KMS-11 (cell line): ENCODE measurements around the gene MYH14.

Experiments used
- H2AFZ ChIP-seq: fragments of 200-600 bp; sonication (generic); 2 replicates; pipeline ENCODE4 v1.6.1; 2016; ENCODE audit warnings: antibody characterized with exemption, mixed run types, low read depth
- H3K27ac ChIP-seq: fragments of 200-600 bp; sonication (generic); 2 replicates; pipeline ENCODE4 v1.6.1; 2016; ENCODE audit warnings: mild to moderate bottlenecking, mixed run types
- H3K27me3 ChIP-seq: fragments of 200-600 bp; sonication (generic); 2 replicates; pipeline ENCODE4 v1.6.1; 2017; ENCODE audit warnings: mild to moderate bottlenecking, low read depth, mixed run types, moderate library complexity; ENCODE audit not compliant: insufficient read depth
- H3K36me3 ChIP-seq: fragments of 200-600 bp; sonication (generic); 2 replicates; pipeline ENCODE4 v1.6.1; 2017; ENCODE audit warnings: mild to moderate bottlenecking, mixed run types; ENCODE audit not compliant: insufficient read depth
- H3K4me1 ChIP-seq: fragments of 200-600 bp; sonication (generic); 2 replicates; pipeline ENCODE4 v1.6.1; 2016; ENCODE audit warnings: mild to moderate bottlenecking, low read depth, mixed run types; ENCODE audit not compliant: poor library complexity, severe bottlenecking
- H3K4me2 ChIP-seq: fragments of 200-600 bp; sonication (generic); 2 replicates; pipeline ENCODE4 v1.7.0; 2016; ENCODE audit warnings: mild to moderate bottlenecking, mixed run types
- H3K4me3 ChIP-seq: fragments of 200-600 bp; sonication (generic); IDR thresholded peaks from 2 replicates; pipeline ENCODE4 v1.6.1; 2017; ENCODE audit warnings: low read depth, low read length, mixed read lengths; ENCODE audit not compliant: insufficient read depth
- H3K79me2 ChIP-seq: fragments of 200-600 bp; sonication (generic); 2 replicates; pipeline ENCODE4 v1.6.1; 2016; ENCODE audit warnings: low read depth, mixed run types; ENCODE audit not compliant: insufficient read depth
- H3K9ac ChIP-seq: fragments of 200-600 bp; sonication (generic); 2 replicates; pipeline ENCODE4 v1.6.1; 2016; ENCODE audit warnings: mild to moderate bottlenecking, mixed run types
- H4K20me1 ChIP-seq: fragments of 200-600 bp; sonication (generic); 2 replicates; pipeline ENCODE4 v1.6.1; 2016; ENCODE audit warnings: mild to moderate bottlenecking, mixed run types; ENCODE audit not compliant: insufficient read depth
- TF ChIP-seq, protein P1 (sequence below): fragments of 200-600 bp; sonication (generic); conservative IDR thresholded peaks from 2 replicates; pipeline ENCODE4 v1.6.1; 2017; ENCODE audit warnings: low read depth, mild to moderate bottlenecking, antibody characterized with exemption, low read length, moderate library complexity, mixed read lengths

Gene MYH14

DNA sequence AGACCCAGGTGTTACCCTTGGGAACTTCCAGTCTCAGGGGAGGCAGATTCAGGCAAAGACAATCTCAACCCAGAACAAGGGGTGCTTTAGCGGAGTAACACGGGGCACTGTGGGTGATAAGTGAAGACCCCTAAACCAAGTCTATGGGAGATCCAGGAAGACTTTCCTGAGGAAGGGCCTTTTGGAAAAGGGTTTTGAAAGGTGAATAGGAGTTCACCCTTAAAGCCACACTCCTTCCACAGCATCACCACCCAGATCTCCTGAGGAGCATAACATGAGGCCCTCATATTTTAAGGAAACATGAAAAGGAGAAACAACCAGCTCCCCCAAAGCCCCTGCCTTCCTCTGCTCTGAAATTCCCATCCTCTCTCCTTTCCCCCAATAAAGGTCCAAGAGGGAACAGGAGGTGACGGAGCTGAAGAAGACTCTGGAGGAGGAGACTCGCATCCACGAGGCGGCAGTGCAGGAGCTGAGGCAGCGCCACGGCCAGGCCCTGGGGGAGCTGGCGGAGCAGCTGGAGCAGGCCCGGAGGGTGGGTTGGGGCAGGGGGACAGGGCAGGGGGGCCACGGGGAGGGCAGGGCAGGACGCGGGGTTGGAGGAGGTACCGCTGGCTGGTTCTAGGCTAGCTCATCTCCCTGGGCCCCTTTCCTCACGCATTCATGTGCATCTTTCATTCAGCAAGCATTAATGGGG, 73.1 kb downstream of the MYH14 start:
- H3K27me3 ChIP-seq: peaks cover 25% of the 10 kb centered on the region; the same call in 1 of the 2 replicates
- H2AFZ ChIP-seq: no peak overlapping the region
- H3K4me2 ChIP-seq: no peak overlapping the region
- H3K4me1 ChIP-seq: no peaks in the 10 kb centered on the region
- H3K36me3 ChIP-seq: no peaks in the 10 kb centered on the region
- no peaks in the 10 kb centered on the region for H3K79me2 ChIP-seq
- H4K20me1 ChIP-seq: no peaks in the 10 kb centered on the region
- no peak overlapping the region for H3K4me3 ChIP-seq
- TF ChIP-seq, protein P1, sequence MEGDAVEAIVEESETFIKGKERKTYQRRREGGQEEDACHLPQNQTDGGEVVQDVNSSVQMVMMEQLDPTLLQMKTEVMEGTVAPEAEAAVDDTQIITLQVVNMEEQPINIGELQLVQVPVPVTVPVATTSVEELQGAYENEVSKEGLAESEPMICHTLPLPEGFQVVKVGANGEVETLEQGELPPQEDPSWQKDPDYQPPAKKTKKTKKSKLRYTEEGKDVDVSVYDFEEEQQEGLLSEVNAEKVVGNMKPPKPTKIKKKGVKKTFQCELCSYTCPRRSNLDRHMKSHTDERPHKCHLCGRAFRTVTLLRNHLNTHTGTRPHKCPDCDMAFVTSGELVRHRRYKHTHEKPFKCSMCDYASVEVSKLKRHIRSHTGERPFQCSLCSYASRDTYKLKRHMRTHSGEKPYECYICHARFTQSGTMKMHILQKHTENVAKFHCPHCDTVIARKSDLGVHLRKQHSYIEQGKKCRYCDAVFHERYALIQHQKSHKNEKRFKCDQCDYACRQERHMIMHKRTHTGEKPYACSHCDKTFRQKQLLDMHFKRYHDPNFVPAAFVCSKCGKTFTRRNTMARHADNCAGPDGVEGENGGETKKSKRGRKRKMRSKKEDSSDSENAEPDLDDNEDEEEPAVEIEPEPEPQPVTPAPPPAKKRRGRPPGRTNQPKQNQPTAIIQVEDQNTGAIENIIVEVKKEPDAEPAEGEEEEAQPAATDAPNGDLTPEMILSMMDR: no peak
- no peak overlapping the region for H3K27ac ChIP-seq
- no peak overlapping the region for H3K9ac ChIP-seq

DNA sequence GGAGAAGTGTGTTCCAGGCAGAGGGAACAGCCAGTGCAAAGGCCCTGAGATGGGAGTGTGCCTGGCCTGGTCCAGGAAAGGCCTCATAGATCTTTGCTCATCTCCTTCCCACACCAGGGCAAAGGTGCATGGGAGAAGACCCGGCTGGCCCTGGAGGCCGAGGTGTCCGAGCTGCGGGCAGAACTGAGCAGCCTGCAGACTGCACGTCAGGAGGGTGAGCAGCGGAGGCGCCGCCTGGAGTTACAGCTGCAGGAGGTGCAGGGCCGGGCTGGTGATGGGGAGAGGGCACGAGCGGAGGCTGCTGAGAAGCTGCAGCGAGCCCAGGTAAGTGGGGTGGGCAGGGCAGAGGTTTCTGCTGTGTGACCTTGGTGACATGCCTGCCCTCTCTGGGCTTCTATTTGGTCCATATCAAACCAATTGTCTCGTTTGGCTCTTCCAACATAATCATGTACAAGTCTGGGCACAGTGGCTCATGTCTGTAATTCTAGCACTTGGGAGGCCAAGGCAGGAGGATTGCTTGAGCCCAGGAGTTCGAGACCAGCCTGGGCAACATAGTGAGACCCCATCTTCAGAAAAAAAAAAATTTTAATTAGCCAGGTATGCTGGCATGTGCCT, 74.7 kb downstream of the MYH14 start:
- Histone ChIP-seq H3K27ac (no peak overlapping the region), H3K4me1 (no peaks in the 10 kb centered on the region), H4K20me1 (no peaks in the 10 kb centered on the region), H3K4me3 (no peak overlapping the region), H3K9ac (no peak overlapping the region), H3K27me3 (peaks cover 36% of the 10 kb centered on the region; the same call in 1 of the 2 replicates), H2AFZ (no peak overlapping the region), H3K79me2 (no peaks in the 10 kb centered on the region), H3K36me3 (no peaks in the 10 kb centered on the region), H3K4me2 (no peak overlapping the region)
- TF ChIP-seq, protein P1: no peak

DNA sequence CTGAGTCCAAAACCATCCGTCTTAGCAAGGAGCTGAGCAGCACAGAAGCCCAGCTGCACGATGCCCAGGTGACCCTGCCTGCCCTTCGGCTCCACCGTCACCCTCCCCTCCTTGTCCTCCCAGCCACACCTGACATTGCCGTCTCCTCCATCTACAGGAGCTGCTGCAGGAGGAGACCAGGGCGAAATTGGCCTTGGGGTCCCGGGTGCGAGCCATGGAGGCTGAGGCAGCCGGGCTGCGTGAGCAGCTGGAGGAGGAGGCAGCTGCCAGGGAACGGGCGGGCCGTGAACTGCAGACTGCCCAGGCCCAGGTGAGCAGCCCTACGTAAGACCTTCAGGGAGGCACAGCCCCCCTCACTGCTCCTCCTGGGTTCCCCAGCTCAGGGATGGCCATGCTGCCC, 76.7 kb downstream of the MYH14 start:
- no peak overlapping the region for H3K4me3 ChIP-seq
- H3K27me3 ChIP-seq: peaks cover 29% of the 10 kb centered on the region; the same call in 1 of the 2 replicates
- no peak overlapping the region for H3K9ac ChIP-seq
- H3K36me3 ChIP-seq: no peaks in the 10 kb centered on the region
- TF ChIP-seq, protein P1: no peak
- H3K79me2 ChIP-seq: no peaks in the 10 kb centered on the region
- no peak overlapping the region for H3K4me2 ChIP-seq
- no peaks in the 10 kb centered on the region for H4K20me1 ChIP-seq
- H2AFZ ChIP-seq: no peak overlapping the region
- no peaks in the 10 kb centered on the region for H3K4me1 ChIP-seq
- no peak overlapping the region for H3K27ac ChIP-seq

DNA sequence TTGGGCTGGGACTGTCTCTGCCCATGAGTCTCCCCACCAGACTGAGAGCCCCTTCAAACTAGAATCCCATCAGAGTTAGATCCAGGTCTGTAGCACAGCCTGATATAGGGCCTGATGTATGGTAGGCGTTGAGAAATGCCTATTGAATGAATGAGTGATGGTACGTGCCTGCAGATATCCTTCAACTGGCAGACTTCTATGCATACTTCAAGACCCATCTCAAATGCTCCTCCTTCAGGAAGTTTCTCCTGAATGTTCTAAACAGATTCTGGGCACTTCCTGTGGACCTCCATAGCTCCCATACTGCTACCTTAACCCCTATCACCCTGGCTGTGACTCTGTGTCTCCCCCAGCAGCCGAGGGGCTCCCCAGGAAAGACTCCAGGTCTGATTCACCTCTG, 77.6 kb downstream of the MYH14 start:
- no peak overlapping the region for H3K9ac ChIP-seq
- no peaks in the 10 kb centered on the region for H3K36me3 ChIP-seq
- H3K4me2 ChIP-seq: no peak overlapping the region
- H2AFZ ChIP-seq: no peak overlapping the region
- TF ChIP-seq, protein P1: no peak
- H3K4me1 ChIP-seq: no peaks in the 10 kb centered on the region
- H3K79me2 ChIP-seq: no peaks in the 10 kb centered on the region
- peaks cover 33% of the 10 kb centered on the region; the same call in 1 of the 2 replicates for H3K27me3 ChIP-seq
- no peaks in the 10 kb centered on the region for H4K20me1 ChIP-seq
- H3K27ac ChIP-seq: no peak overlapping the region
- no peak overlapping the region for H3K4me3 ChIP-seq
